Measurements from ENCODE around the gene ZNF358.
A peak's percentile ranks its signal among the peaks of the same experiment; 100 is the strongest.

Gene ZNF358

GRCh38 chr19:7515645-7516151 is at the start of gene ZNF358:
ZNF358 (plus strand) TSS chr19:7516103; CDS start chr19:7519243, 3,140 bp downstream.
- DNase-seq, result peak; percentile 65

- no peak for DNase-seq
Observed at GRCh38 chr19:7467009-7467989, 48.6 kb upstream of the ZNF358 start.

DNA sequence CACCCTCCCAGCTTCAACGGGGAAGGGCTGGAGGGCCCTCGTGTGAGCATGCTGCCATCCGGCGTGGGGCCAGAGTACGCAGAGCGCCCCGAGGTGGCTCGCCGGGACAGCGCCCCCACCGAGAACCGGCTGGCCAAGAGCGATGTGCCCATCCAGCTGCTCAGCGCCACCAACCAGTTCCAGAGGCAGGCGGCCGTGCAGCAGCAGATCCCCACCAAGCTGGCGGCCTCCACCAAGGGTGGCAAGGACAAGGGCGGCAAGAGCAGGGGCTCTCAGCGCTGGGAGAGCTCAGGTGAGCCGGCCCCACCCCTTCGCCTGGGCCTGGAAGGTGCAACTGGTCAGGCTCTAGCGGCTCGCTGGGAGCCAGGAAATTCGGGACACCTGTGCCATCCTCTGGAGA is 47.1 kb upstream of the ZNF358 start:
- no peak for DNase-seq

GRCh38 chr19:7469669-7470285 is 46.1 kb upstream of the ZNF358 start:
- no peak for DNase-seq

DNA sequence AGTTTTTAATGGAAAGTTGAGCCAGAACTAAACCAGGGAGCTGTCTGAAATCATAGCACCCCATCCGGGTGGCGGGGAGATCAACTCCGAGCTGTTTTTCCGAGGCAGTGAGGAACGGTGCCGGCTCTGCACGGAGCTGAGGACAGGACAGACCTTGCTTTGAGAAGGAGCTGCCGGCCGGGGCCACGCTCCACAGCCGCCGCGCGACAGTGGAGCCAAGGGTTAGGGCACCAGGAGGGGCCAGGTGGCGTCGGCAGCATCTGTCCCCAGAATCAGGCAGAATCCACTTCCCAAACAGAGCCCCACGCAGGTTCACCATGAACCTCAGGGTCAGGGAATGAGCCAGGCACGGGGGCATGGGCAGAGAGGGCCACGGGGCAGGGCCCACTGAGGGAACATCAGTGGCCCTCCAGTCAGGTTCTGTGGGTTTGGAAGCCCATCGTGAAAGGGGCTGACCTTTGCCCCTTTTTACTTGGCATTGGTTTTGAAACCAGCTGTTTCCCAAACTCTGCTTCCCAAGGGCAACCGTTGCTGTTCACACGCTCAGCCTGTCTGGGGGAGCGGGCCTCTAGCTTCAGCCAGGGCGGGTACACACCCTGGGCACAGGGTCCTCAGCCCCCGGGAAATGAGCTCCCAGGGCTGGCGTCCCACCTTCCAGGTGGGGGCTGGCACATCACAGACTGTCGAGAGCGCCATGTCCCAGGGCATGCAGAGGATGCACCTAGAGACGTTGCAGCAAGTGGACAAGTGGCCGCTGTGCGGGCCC is 45.2 kb upstream of the ZNF358 start:
- DNase-seq, result no peak

DNA sequence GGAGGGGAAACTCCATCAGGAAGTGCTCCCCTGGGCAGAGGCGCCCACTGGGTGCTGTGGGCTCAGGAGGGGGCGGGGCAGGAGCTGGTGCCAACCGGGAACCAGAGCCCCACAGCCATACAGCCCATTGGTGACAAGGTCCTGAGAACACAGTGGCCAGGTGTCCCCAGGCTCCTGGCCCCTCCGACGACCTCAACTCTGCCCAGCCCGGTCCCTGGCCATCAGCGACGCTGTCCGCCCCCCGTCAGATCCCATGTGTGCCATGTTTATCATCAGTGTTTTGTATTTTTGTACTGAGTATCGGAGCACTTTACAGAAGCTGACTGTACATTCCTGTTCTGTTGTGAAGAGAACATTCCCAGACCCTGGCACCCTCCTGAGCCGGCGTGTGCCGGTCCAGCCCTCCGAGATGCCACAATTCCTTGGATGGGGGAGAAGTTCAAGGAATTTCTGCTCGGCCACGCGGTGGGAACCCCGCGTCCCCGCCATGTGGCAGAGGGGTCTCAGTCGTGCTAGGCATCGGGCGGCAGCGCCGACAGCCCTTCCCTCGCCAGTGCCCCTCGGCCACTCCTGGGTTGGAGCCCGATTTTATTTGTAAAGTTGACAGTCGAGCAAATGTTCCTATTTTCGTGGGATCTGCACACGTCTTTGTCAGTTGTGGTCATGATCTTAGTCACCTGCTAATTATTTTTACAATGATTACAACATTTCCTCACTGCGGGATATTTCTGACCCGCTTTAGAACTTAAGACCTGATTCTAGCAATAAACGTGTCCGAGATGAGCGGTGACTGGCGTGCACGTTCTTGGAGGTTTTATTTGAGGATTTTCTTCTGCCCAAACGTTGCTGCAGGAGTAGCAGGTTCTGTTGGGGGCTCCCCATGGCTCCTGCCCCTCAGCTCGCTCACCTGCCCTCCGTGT is 43.9 kb upstream of the ZNF358 start:
- no peak for DNase-seq

- no peak for DNase-seq
Observed at GRCh38 chr19:7475665-7476064, 40.2 kb upstream of the ZNF358 start.

DNA sequence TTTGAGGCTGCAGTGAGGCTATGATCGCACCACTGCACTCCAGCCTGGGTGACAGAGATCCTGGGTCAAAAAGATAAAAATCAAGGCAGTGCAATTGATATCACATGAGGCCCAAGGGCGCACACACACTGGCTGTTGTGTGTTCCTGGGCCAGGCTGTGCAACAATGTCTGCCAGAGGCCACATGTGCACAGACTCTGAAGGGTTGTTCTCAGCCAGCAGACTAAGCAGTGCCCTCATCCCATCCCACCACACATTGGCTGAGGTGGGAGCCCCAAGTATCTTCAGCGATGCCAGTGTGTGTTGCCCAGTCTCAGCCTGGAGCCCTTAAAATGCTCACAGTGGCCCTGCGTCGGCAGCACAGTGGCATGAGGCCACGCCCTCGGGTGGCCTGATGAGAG is 39.7 kb upstream of the ZNF358 start:
- DNase-seq, result no peak

GRCh38 chr19:7476777-7477494 is 39.0 kb upstream of the ZNF358 start:
- DNase-seq, result no peak

DNA sequence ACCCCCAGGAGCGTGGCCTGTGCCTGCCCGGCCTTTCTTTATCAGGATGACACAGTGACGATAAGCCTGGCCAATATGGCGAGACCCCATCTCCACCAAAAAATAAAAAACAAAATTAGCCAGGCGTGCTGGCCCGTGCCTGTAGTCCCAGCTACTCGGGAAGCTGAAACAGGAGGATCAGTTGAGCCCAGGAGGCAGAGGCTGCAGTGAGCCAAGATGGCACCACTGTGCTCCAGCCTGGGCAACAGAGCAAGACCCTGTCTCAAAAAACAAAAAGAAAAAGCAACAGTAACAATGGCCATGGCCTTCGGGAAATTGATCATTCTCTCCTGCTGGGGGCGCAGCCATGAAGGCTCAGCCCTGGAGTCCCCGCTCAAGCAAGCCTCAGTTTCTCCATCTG is 38.1 kb upstream of the ZNF358 start:
- no peak for DNase-seq

GRCh38 chr19:7478173-7478842 is 37.6 kb upstream of the ZNF358 start:
- DNase-seq, result no peak

GRCh38 chr19:7478843-7479227 is 37.1 kb upstream of the ZNF358 start:
- DNase-seq, result no peak

GRCh38 chr19:7480222-7480969 is 35.5 kb upstream of the ZNF358 start:
- DNase-seq, result no peak

DNA sequence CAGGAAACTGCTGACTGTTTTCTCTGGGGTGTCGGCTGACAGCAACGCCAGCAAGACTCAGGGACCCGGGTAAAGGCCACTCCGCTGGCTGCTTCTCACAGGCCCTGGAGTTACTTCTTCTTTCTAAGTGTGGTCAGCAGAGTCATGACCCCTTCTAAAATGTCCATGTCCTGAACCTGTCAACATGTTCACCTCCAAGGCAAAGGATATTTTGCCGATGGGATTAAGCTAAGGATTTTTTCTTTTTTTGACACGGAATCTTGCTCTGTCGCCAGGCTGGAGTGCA is 35.0 kb upstream of the ZNF358 start:
- no peak for DNase-seq

GRCh38 chr19:7482584-7483439 is 33.1 kb upstream of the ZNF358 start:
- DNase-seq, result peak; percentile 66

GRCh38 chr19:7483720-7484201 is 32.1 kb upstream of the ZNF358 start:
- no peak for DNase-seq

DNA sequence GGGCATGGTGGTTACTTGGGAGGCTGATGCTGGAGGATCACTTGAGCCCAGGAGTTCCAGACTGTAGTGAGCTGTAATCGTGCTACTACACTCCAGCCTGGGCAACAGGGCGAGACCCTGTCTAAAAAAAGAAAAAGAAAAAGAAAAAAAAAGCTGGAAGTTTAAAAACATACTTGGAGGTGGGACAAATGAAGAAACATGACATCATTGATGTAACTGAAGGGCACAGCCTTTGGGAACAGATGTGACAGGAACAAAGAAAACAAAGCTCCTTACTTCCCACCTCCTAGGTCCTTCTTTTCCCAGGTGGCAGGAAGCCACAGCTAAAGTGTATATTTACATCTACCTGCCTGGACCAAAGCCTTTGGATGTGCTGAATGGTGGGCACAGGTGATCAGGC is 29.0 kb upstream of the ZNF358 start:
- no peak for DNase-seq

- DNase-seq, result peak; percentile 75
Observed at GRCh38 chr19:7488736-7489353, 27.1 kb upstream of the ZNF358 start, which contains the start of gene PEX11G. PEX11G (minus strand) TSS chr19:7489035; CDS start chr19:7489010, 25 bp downstream.
